Stimulated activated CD8-positive, alpha-beta memory T cell treated with anti-CD3 and anti-CD28 coated beads, Interleukin-7, amount 100 ng/mL, for 24 hours (primary cell): ENCODE results near the gene PNISR.

Experiments
- DNase-seq: peaks from one replicate; pipeline ENCODE4 v3.0.0-alpha.2; 2020; ENCODE audit warnings: low read depth

PNISR gene

GRCh38 chr6:99402448-99402847, 22.7 kb downstream of the PNISR start:
- DNase-seq = no peak

DNA sequence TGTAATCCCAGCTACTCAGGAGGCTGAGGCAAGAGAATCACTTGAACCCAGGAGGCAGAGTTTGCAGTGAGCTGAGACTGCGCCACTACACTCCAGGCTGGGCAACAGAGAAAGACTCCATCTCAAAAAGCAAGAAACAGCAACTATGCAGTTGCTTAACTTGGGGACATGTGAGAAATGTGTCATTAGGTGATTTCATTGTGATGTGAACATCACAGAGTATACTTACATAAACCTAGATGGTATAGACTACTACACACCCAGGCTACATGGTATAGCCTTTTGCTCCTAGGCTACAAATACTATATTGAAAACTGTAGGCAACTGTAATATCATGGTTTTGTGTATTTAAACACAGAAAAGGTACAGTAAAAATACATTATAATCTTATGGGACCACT, 27.8 kb downstream of the PNISR start:
- no peak for DNase-seq

GRCh38 chr6:99393698-99394531, 31.2 kb downstream of the PNISR start, which contains the start of gene COQ3:
Gene COQ3, minus strand, starts transcription at chr6:99394195. Its CDS starts 16 bp downstream, at chr6:99394179.
- peak; percentile 39 for DNase-seq

- no peak for DNase-seq
Observed at GRCh38 chr6:99393366-99393697, 31.8 kb downstream of the PNISR start.

GRCh38 chr6:99390896-99391295, 34.2 kb downstream of the PNISR start:
- no peak for DNase-seq

- DNase-seq = no peak
Observed at GRCh38 chr6:99384507-99384906, 40.6 kb downstream of the PNISR start.

- no peak for DNase-seq
Observed at GRCh38 chr6:99378636-99379035, 46.5 kb downstream of the PNISR start.

DNA sequence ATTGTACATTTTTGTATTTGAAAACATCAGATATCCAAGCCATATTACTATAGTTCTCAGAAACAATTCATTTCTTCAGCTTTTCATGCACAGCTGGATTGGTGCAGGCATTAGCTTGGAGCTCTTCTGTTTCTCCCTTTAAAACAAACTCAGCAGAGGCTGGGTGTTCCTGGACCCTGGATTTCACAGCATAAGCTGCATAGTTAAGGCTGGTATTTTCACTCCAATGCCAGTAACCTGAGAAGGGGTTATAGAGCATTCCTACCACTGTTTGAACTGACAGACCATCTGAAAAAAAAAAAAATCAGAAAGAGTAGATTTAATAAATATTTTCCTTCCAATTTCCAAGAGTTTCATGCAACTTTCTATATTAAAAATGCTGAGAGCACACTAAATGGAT, 55.6 kb downstream of the PNISR start:
- DNase-seq = no peak

- no peak for DNase-seq
Observed at GRCh38 chr6:99366852-99367251, 58.3 kb downstream of the PNISR start.

DNA sequence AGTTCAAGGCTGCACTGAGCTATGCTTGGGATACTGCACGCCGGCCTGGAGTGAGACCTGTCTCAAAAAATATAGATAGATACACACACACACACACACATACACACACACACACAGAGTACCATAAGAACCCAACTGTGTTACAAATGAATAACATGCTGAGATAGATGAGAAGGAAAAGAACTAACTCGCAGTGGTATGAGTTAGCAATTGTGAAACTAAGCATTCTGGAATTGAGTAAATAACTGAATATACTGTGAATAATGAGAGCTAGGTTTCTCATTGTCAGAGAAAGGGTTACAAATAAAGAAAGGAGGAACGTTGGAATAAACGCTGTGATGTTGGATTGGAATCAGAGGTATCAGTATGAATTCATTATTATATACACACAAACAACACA, 61.1 kb downstream of the PNISR start:
- no peak for DNase-seq

DNA sequence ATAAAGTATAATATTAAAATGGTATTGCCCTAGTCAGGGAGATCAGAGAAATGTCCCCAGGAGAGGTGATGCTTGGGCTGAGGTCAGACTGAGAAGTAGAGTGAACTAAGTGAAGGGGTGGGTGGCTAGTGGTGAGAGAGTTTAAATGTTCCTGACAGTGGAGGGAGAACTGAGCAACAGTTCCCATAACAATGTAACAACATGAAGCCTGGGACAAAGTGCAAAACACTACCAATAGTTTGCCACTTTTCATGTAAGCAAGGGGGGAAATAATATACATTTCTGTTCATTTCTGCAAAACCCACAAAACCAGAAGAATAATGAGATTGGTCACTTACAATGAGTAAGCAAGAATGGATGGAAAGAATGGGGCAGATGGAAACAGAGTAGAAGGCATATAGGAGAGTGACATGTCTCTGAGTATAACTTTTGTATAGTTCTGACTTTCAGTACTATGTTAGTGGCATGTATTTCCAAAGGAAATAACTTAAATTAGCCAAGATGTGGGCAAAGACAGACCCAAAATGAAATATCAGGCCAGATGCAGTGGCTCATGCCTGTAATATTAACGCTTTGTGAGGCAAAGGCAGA, 62.3 kb downstream of the PNISR start:
- no peak for DNase-seq

DNA sequence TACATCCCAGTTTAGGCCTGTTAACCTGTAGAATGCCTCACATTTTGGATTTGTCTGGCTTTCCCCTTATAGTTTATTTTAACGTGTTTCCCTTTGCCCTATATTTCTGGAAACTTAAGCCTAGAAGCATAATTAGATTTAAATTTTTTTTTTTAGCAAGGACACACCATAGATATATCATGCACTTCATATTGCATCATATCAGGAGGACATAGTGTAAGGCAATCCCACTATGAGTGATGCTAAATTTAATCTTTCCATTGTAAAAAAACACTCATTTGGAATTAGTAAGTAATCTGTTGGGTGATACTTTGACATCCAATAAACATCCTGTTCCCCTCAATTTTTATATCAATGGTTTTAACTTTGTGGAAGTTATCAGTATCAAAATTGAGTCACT, 65.3 kb downstream of the PNISR start:
- DNase-seq = no peak

GRCh38 chr6:99356641-99357040, 68.5 kb downstream of the PNISR start:
- DNase-seq = no peak

GRCh38 chr6:99354983-99355382, 70.1 kb downstream of the PNISR start:
- no peak for DNase-seq

GRCh38 chr6:99353126-99353525, 72.0 kb downstream of the PNISR start:
- no peak for DNase-seq

- no peak for DNase-seq
Observed at GRCh38 chr6:99350573-99350972, 74.5 kb downstream of the PNISR start.

- no peak for DNase-seq
Observed at GRCh38 chr6:99349171-99350141, 75.7 kb downstream of the PNISR start, which contains the start of gene FAXC. Gene FAXC, minus strand, starts transcription at chr6:99349674. Its CDS starts 302 bp downstream, at chr6:99349372.

DNA sequence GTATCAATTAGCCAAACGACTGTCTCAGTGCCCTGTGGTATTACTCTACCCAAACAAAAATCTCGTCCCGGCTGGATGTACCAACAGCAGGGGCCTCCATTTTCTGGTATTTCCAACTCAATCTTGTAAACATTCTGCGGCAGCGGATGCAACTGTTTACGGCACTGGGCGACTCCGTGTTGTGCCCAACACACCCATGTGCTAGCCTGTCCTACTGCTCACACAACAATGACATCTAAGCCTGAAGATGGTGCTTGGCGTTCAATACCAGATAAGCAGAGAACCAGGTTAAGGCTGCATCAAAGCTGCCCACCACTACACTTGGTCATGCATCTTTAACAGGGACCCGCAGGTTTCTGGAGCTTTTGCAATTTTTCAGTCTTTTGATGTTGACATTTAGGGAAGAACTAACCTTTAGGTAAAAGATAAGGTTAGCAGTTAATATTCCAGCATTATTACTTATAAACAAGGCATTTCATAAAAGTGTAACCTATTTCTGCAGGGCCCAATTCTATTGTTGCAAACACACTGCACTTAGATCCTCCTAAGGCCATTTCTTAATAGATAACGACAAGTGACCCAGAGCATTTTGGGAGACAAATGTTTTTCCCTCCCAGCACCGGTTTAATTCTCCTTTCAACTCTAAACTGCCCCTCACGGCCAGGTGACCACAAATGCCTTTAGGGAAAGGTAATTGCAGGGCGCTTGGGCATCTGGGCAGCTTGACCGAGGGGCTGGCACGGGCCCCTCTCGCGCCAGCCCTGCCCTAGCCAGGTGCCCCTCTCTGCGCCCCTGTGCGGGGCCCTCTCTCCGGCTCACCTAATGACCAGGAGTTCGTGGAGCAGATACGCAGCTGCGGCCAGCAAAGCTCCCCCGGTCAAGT, 76.6 kb downstream of the PNISR start:
- no peak for DNase-seq
